Brain microvascular endothelial cell (primary cell): Measurements from ENCODE around the gene CCL1.

Source experiments
- DNase-seq: peaks from one replicate; pipeline ENCODE4 v3.0.0-alpha.2; 2020
- H3K27ac ChIP-seq: fragments of 250-450 bp; sonication (Bioruptor Pico); 2 replicates; pipeline ENCODE4 v1.5.1; 2020; ENCODE audit warnings: mild to moderate bottlenecking, moderate library complexity
- H3K27me3 ChIP-seq: fragments of 250-450 bp; sonication (Bioruptor Pico); replicated peaks from 2 replicates; pipeline ENCODE4 v1.5.1; 2020; ENCODE audit warnings: mild to moderate bottlenecking
- H3K36me3 ChIP-seq: fragments of 250-450 bp; sonication (Bioruptor Pico); replicated peaks from 2 replicates; pipeline ENCODE4 v1.5.1; 2020; ENCODE audit warnings: mild to moderate bottlenecking
- H3K4me3 ChIP-seq: 2 replicates; pipeline ENCODE4 v1.5.1; 2011; ENCODE audit warnings: low read depth, mild to moderate bottlenecking, control low read depth, low read length, moderate library complexity
- in situ Hi-C: cut with HindIII; loops from 2 replicates; pipeline ENCODE4 v1.10.0; 2017; ENCODE audit warnings: low sequenced_read_pairs, low pct_ligation_motif_present
- TF ChIP-seq, protein P1 (sequence below): IDR thresholded peaks from 2 replicates; pipeline ENCODE4 v1.5.1; 2011; ENCODE audit warnings: low read depth, mild to moderate bottlenecking, moderate library complexity, low read length, control low read depth, inconsistent platforms; ENCODE audit errors: missing control alignments

Gene CCL1

DNA sequence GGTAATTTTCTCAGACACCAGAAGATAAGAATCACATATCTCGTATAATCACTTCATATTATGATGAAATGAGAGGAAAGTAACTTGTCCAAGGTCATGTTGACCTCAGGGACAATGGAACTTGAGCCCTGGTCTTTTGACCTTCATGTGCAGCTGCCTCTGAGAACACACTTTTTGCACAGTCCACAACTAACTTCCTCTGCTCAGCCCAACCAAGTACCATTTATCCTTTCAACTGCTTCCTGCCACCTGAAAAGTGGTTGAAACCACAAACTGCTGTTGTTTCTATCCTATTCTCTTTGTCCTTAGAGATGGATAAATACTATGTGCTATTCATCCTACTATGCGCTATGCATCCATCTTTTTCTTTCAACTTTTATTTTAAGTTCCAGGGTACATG is 2.3 kb upstream of the CCL1 start:
- no peaks in the 10 kb centered on the region for H3K27me3 ChIP-seq
- H3K27ac ChIP-seq = no peak overlapping the region
- in situ Hi-C loops = loop anchor here (25.0 kb wide), 1 partner anchor 178 kb away; no protein-coding TSS in a partner anchor
- H3K4me3 ChIP-seq = no peak overlapping the region
- TF ChIP-seq, protein P1, sequence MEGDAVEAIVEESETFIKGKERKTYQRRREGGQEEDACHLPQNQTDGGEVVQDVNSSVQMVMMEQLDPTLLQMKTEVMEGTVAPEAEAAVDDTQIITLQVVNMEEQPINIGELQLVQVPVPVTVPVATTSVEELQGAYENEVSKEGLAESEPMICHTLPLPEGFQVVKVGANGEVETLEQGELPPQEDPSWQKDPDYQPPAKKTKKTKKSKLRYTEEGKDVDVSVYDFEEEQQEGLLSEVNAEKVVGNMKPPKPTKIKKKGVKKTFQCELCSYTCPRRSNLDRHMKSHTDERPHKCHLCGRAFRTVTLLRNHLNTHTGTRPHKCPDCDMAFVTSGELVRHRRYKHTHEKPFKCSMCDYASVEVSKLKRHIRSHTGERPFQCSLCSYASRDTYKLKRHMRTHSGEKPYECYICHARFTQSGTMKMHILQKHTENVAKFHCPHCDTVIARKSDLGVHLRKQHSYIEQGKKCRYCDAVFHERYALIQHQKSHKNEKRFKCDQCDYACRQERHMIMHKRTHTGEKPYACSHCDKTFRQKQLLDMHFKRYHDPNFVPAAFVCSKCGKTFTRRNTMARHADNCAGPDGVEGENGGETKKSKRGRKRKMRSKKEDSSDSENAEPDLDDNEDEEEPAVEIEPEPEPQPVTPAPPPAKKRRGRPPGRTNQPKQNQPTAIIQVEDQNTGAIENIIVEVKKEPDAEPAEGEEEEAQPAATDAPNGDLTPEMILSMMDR = no peak
- DNase-seq = no peak
- no peaks in the 10 kb centered on the region for H3K36me3 ChIP-seq

- Histone ChIP-seq H3K36me3 (no peaks in the 10 kb centered on the region), H3K27ac (no peak overlapping the region), H3K27me3 (no peaks in the 10 kb centered on the region), H3K4me3 (no peak overlapping the region)
- DNase-seq = no peak
- in situ Hi-C loops = loop anchor here (25.0 kb wide), 1 partner anchor 177 kb away; no protein-coding TSS in a partner anchor
- TF ChIP-seq, protein P1 = no peak
Measured at GRCh38 chr17:34364751-34365150, 1.7 kb upstream of the CCL1 start.

GRCh38 chr17:34361478-34362061 is 1.5 kb downstream of the CCL1 start:
- H3K27me3 ChIP-seq = no peaks in the 10 kb centered on the region
- TF ChIP-seq, protein P1 = peak; percentile 94
- peak; percentile 69 for DNase-seq
- in situ Hi-C loops = loop anchor here (25.0 kb wide), 1 partner anchor 174 kb away; no protein-coding TSS in a partner anchor
- no peak overlapping the region for H3K27ac ChIP-seq
- no peak overlapping the region for H3K4me3 ChIP-seq
- H3K36me3 ChIP-seq = no peaks in the 10 kb centered on the region

DNA sequence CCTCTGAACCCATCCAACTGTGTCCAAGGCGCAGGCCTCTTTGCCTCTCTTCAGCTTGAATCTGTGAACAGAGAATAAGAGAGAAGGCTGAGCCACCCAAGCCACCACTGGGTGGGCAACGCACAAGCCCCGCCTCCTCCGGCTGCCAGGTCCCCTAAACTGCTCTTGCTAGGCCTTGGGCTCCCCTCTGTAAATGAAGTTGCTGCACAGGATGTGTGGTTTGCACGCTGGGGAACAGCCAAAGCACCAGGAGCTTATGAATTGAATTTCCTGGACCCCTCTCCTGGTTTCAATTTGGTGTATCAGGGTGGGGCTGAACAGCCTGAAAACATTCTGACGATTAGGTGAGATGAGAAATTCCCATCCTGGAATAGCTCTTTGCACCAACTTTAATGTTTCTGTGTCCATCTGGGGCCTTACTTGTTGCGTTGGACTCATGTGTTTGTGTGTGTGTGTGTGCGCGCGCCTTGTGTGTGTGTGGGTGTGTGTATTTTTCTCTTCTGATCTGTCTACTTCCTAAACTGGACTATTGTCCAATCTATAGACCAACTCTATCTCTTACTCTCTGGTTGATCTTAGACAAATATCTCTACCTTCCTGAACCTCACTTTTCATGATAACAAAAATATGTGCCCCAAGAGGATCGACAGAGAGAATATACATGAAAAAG is 2.3 kb downstream of the CCL1 start:
- Histone ChIP-seq H3K36me3 (no peaks in the 10 kb centered on the region), H3K4me3 (no peak overlapping the region), H3K27ac (no peak overlapping the region), H3K27me3 (no peaks in the 10 kb centered on the region)
- TF ChIP-seq, protein P1 = no peak
- in situ Hi-C loops = loop anchor here (25.0 kb wide), 1 partner anchor 173 kb away; no protein-coding TSS in a partner anchor
- DNase-seq = no peak

- in situ Hi-C loops = loop anchor here (25.0 kb wide), 1 partner anchor 171 kb away; no protein-coding TSS in a partner anchor
- DNase-seq = no peak
- H3K4me3 ChIP-seq = no peak overlapping the region
- no peaks in the 10 kb centered on the region for H3K27me3 ChIP-seq
- TF ChIP-seq, protein P1 = no peak
- no peak overlapping the region for H3K27ac ChIP-seq
- no peaks in the 10 kb centered on the region for H3K36me3 ChIP-seq
Measured at GRCh38 chr17:34358631-34359030, 4.4 kb downstream of the CCL1 start.

DNA sequence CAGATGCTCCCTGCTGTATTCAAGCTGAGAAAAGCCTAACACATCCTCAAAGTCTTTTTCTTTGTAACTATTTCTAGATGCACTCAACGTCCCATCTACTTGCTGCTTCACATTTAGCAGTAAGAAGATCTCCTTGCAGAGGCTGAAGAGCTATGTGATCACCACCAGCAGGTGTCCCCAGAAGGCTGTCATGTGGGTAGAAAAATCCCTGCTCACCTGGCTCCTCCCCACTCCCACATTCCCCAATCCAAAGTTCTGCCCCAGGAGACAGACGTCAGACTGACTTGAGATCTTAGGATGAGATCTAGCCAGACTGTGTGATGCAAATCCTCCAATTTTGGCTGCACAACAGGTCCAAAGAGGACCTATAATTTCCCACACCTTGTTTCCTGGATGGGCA is 5.6 kb downstream of the CCL1 start:
- no peaks in the 10 kb centered on the region for H3K27me3 ChIP-seq
- no peak for DNase-seq
- H3K36me3 ChIP-seq = no peaks in the 10 kb centered on the region
- TF ChIP-seq, protein P1 = no peak
- H3K4me3 ChIP-seq = no peak overlapping the region
- no peak overlapping the region for H3K27ac ChIP-seq
- in situ Hi-C loops = loop anchor here (25.0 kb wide), 1 partner anchor 170 kb away; no protein-coding TSS in a partner anchor
